ENCODE measurements around the gene RETSAT.
"Not testable (repeated sequence)": the region's sequence is repeated elsewhere in the genome, so short reads cannot be mapped to it uniquely, and the experiment has no call there.

The RETSAT gene

GRCh38 chr2:85353876-85354285, 447 bp downstream of the RETSAT start:
- H3K27me3 ChIP-seq (ENCODE audit: insufficient read depth, low read length, poor library complexity, severe bottlenecking), result no peaks in the 10 kb centered on the region
- TF ChIP-seq EZH2phosphoT487 (IDR thresholded peaks at IDR 0.05; ENCODE audit: borderline replicate concordance) (no peak), CTCF (conservative IDR thresholded peaks at IDR 0.05; ENCODE audit: low read length) (no peak)
- no peaks in the 10 kb centered on the region for H3K36me3 ChIP-seq (ENCODE audit: insufficient read depth, low read length)
- H4K20me1 ChIP-seq (ENCODE audit: insufficient read depth, low read length, poor library complexity, severe bottlenecking), result no peaks in the 10 kb centered on the region
- H3K4me2 ChIP-seq (ENCODE audit: low read depth, low read length, poor library complexity, severe bottlenecking), result peak overlapping the region; percentile 100
- peak overlapping the region; percentile 85 for H3K9ac ChIP-seq (ENCODE audit: low read depth, low read length, poor library complexity, severe bottlenecking)
- peaks cover 30% of the 10 kb centered on the region for H3K4me1 ChIP-seq (ENCODE audit: insufficient read depth, low read length, poor library complexity, severe bottlenecking)
- H3K4me3 ChIP-seq (ENCODE audit: low read length, poor library complexity, severe bottlenecking), result peak overlapping the region; percentile 85
- peak overlapping the region; percentile 79 for H2AFZ ChIP-seq (ENCODE audit: low read length)
- H3K9me3 ChIP-seq (ENCODE audit: insufficient read depth, low read depth, low read length), result no peaks in the 10 kb centered on the region
- H3K9me2 ChIP-seq (replicated peaks; ENCODE audit: low read depth, low read length), result no peaks in the 10 kb centered on the region
- H3F3A ChIP-seq (ENCODE audit: low read depth), result no peaks in the 10 kb centered on the region
- H3K79me2 ChIP-seq (ENCODE audit: insufficient read depth, low read length), result peaks cover 24% of the 10 kb centered on the region

GRCh38 chr2:85347599-85347998, 6.7 kb downstream of the RETSAT start:
- H3K4me1 ChIP-seq (ENCODE audit: insufficient read depth, low read length, poor library complexity, severe bottlenecking), result no peaks in the 10 kb centered on the region
- no peak overlapping the region for H3K9ac ChIP-seq (ENCODE audit: low read depth, low read length, poor library complexity, severe bottlenecking)

GRCh38 chr2:85344356-85344954, 9.9 kb downstream of the RETSAT start:
- H3K9ac ChIP-seq (ENCODE audit: low read depth, low read length, poor library complexity, severe bottlenecking), result no peak overlapping the region
- H4K20me1 ChIP-seq (ENCODE audit: insufficient read depth, low read length, poor library complexity, severe bottlenecking), result no peaks in the 10 kb centered on the region
- no peaks in the 10 kb centered on the region for H3K4me1 ChIP-seq (ENCODE audit: insufficient read depth, low read length, poor library complexity, severe bottlenecking)
- no peak overlapping the region for H3K4me2 ChIP-seq (ENCODE audit: low read depth, low read length, poor library complexity, severe bottlenecking)
- no peaks in the 10 kb centered on the region for H3K9me2 ChIP-seq (replicated peaks; ENCODE audit: low read depth, low read length)
- TF ChIP-seq EZH2phosphoT487 (IDR thresholded peaks at IDR 0.05; ENCODE audit: borderline replicate concordance), result no peak
- TF ChIP-seq CTCF (conservative IDR thresholded peaks at IDR 0.05; ENCODE audit: low read length), result no peak
- no peaks in the 10 kb centered on the region for H3K27me3 ChIP-seq (ENCODE audit: insufficient read depth, low read length, poor library complexity, severe bottlenecking)
- no peaks in the 10 kb centered on the region for H3F3A ChIP-seq (ENCODE audit: low read depth)
- H3K9me3 ChIP-seq (ENCODE audit: insufficient read depth, low read depth, low read length), result no peaks in the 10 kb centered on the region
- H3K36me3 ChIP-seq (ENCODE audit: insufficient read depth, low read length), result 0 out of 2 replicates have a peak, but pooled peaks cover 4% of the 10 kb centered on the region
- no peaks in the 10 kb centered on the region for H3K79me2 ChIP-seq (ENCODE audit: insufficient read depth, low read length)
- no peak overlapping the region for H3K4me3 ChIP-seq (ENCODE audit: low read length, poor library complexity, severe bottlenecking)
- H2AFZ ChIP-seq (ENCODE audit: low read length), result no peak overlapping the region

More at GRCh38 chr2:85347599-85347998, 6.7 kb downstream of the RETSAT start:
- Histone ChIP-seq H3K9me3 (ENCODE audit: insufficient read depth, low read depth, low read length) (no peaks in the 10 kb centered on the region), H2AFZ (ENCODE audit: low read length) (no peak overlapping the region), H4K20me1 (ENCODE audit: insufficient read depth, low read length, poor library complexity, severe bottlenecking) (no peaks in the 10 kb centered on the region), H3K9me2 (replicated peaks; ENCODE audit: low read depth, low read length) (no peaks in the 10 kb centered on the region), H3F3A (ENCODE audit: low read depth) (no peaks in the 10 kb centered on the region), H3K4me2 (ENCODE audit: low read depth, low read length, poor library complexity, severe bottlenecking) (no peak overlapping the region), H3K36me3 (ENCODE audit: insufficient read depth, low read length) (0 out of 2 replicates have a peak, but pooled peaks cover 4% of the 10 kb centered on the region), H3K27me3 (ENCODE audit: insufficient read depth, low read length, poor library complexity, severe bottlenecking) (no peaks in the 10 kb centered on the region), H3K4me3 (ENCODE audit: low read length, poor library complexity, severe bottlenecking) (no peak overlapping the region), H3K79me2 (ENCODE audit: insufficient read depth, low read length) (no peaks in the 10 kb centered on the region)
- TF ChIP-seq CTCF (conservative IDR thresholded peaks at IDR 0.05; ENCODE audit: low read length), result no peak
- TF ChIP-seq EZH2phosphoT487 (IDR thresholded peaks at IDR 0.05; ENCODE audit: borderline replicate concordance), result no peak

DNA sequence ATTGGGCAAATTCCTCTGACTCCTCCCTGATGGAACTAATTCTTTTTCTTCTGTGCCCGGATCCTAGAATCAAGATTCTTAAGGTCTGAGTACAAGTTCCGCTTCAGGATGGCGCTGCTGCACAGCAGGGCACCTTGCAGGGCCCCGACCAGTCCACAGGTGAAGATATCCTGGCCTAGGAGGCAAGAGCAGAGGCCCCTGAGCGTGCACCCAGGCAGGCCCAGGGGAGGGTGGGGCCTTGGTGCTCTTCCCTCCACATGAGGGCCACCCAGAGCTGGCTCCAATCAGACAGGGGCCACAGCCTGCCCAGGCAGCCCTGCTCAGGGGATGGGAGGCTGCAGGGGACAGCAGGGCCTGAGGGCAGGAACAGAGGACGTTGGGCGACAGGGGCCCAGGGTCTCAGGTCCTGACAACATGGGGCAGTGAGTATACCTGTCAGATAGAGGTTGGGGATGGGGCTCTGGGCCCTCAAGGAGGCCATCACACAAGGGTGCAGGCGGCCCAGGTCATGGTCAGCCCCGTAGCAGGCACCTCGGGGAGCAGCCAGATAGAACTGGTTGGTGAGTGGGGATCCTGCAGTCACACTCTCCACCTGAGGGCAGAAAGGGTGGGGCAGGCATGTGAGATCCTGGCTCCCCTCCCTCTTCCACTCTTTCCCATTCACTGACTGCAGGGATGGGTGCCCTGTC, 11.0 kb downstream of the RETSAT start:
- not testable (repeated sequence) for H3K36me3 ChIP-seq (ENCODE audit: insufficient read depth, low read length); H2AFZ ChIP-seq (ENCODE audit: low read length); H3K9me3 ChIP-seq (ENCODE audit: insufficient read depth, low read depth, low read length); H3F3A ChIP-seq (ENCODE audit: low read depth); H3K27me3 ChIP-seq (ENCODE audit: insufficient read depth, low read length, poor library complexity, severe bottlenecking); H3K4me2 ChIP-seq (ENCODE audit: low read depth, low read length, poor library complexity, severe bottlenecking); H3K4me3 ChIP-seq (ENCODE audit: low read length, poor library complexity, severe bottlenecking); H3K4me1 ChIP-seq (ENCODE audit: insufficient read depth, low read length, poor library complexity, severe bottlenecking); H3K9ac ChIP-seq (ENCODE audit: low read depth, low read length, poor library complexity, severe bottlenecking); H4K20me1 ChIP-seq (ENCODE audit: insufficient read depth, low read length, poor library complexity, severe bottlenecking); H3K9me2 ChIP-seq (replicated peaks; ENCODE audit: low read depth, low read length); H3K79me2 ChIP-seq (ENCODE audit: insufficient read depth, low read length)

Measured in Loucy (cell line).